ENCODE data around the gene CTNNA1. TPM values are rescaled to one million over a fixed set of nuclear protein-coding genes. Genes with fewer than 3 reads are reported as not detected.

Gene CTNNA1
- total and polyA plus RNA-seq, 2 donors (not counting 3 experiments of a cell fraction or from before 2014, with no cell fraction given), result 156 to 394 TPM

- Histone ChIP-seq H3K27me3 (ENCODE audit: control insufficient read depth in 2 of 2, insufficient read depth in 2 of 2, low read length in 2 of 2) (no peaks in the 10 kb centered on the region), H3K36me3 (ENCODE audit: control insufficient read depth in 2 of 2, extremely low read depth in 1 of 2, insufficient read depth in 2 of 2, low read length in 2 of 2) (peaks cover 12 to 19% of the 10 kb centered on the region in 2 experiments), H3K4me2 (ENCODE audit: insufficient read depth, low read length) (no peak overlapping the region), H3K9ac (replicated peaks; ENCODE audit: extremely low read depth, insufficient read depth, low read length) (no peak overlapping the region), H3K27ac (ENCODE audit: insufficient read depth, low read depth, low read length) (no peak overlapping the region), H3K9me3 (replicated peaks; ENCODE audit: control insufficient read depth, insufficient read depth, low read length) (no peaks in the 10 kb centered on the region), H3K4me3 (replicated peaks in 1 of 3; ENCODE audit: insufficient read depth in 1 of 3, low read depth in 1 of 3, low read length in 3 of 3) (no peak overlapping the region), H4K20me1 (replicated peaks; ENCODE audit: control insufficient read depth, extremely low read depth, insufficient read depth, low read length) (peaks cover 4% of the 10 kb centered on the region), H3K4me1 (ENCODE audit: control insufficient read depth, extremely low read depth, insufficient read depth, low read length) (no peaks in the 10 kb centered on the region), H3K9me1 (replicated peaks; ENCODE audit: control insufficient read depth, extremely low read depth, insufficient read depth, low read length) (no peaks in the 10 kb centered on the region), H2AFZ (ENCODE audit: low read depth, low read length) (no peak overlapping the region), H3K79me2 (ENCODE audit: control insufficient read depth, insufficient read depth, low read length) (peaks cover 53% of the 10 kb centered on the region)
- CTCF ChIA-PET, result interaction anchor here (1.3 kb wide), 1 partner anchor 13 kb away, joined by 4 read pairs; no protein-coding TSS in a partner anchor
- TF ChIP-seq FOS (IDR thresholded peaks at IDR 0.05; ENCODE audit: borderline replicate concordance, insufficient read depth, low read length) (no peak), POLR2AphosphoS5 (IDR thresholded peaks at IDR 0.05; ENCODE audit: insufficient read depth, low read depth, low read length) (no peak), MYC (IDR thresholded peaks at IDR 0.05; ENCODE audit: low read depth, low read length) (no peak), JUN (IDR thresholded peaks at IDR 0.05; ENCODE audit: borderline replicate concordance, insufficient read depth, insufficient read length, low read depth) (no peak), POLR2A (IDR thresholded peaks at IDR 0.05; ENCODE audit: low read depth, low read length) (no peak), GATA2 (IDR thresholded peaks at IDR 0.05; ENCODE audit: insufficient read depth, insufficient read length, low read depth, low read length) (no peak), CTCF (IDR thresholded peaks at IDR 0.05; ENCODE audit: extremely low read depth in 1 of 2, insufficient read depth in 1 of 2, low read depth in 1 of 2, low read length in 2 of 2) (no peak), EZH2 (IDR thresholded peaks at IDR 0.05; ENCODE audit: borderline replicate concordance, low read depth, low read length, severe bottlenecking) (no peak)
- TF ChIP-seq, protein P1, sequence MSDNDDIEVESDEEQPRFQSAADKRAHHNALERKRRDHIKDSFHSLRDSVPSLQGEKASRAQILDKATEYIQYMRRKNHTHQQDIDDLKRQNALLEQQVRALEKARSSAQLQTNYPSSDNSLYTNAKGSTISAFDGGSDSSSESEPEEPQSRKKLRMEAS (IDR thresholded peaks at IDR 0.05; ENCODE audit: insufficient read depth, insufficient read length), result no peak
- FAIRE-seq (no peak), DNase-seq (ENCODE audit: low read depth, low spot score) (no peak)
- no TSS peak for BruUV-seq (replicated peaks)
- POLR2A ChIA-PET, result no interaction called here
- intact Hi-C loops (cut with micrococcal nuclease), result no loop called here
- dilution Hi-C loops (cut with MboI; ENCODE audit: extremely low pct_ligation_motif_present, low sequenced_read_pairs), result no loop called here
These were observed 131.3 kb downstream of the CTNNA1 start for GRCh38 chr5:138884554-138884953.

Measured in endothelial cell of umbilical vein (primary cell).